Measurements from ENCODE around the gene MRFAP1. TPM values are rescaled to one million over a fixed set of nuclear protein-coding genes. Genes with fewer than 3 reads are reported as not detected.

The MRFAP1 gene
- total and polyA plus RNA-seq, 7 donors: 196 to 261 (median 226) TPM

DNA sequence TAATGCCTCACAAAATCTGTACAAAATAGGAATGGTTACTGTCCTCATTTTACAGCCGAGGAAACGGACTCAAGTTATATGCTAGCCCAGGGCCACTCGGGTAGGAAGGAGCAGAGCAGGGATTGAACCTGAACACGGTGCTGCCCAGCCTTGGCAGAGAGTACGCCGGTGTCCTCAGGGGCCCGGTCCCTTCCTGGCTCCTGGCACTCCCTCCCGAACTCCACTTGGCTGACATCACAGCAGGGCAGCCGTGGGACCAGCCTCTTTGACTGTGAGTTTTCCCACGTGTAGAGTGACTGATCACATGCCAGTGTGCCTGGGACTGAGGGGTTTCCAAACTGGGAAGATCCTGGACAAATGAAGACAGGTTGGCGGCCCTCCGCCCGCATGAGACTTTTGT lies 41.8 kb upstream of the MRFAP1 start:
- WGBS, 2 donors: 89 to 91% methylated on average over 13 of the region's 13 CpGs

DNA sequence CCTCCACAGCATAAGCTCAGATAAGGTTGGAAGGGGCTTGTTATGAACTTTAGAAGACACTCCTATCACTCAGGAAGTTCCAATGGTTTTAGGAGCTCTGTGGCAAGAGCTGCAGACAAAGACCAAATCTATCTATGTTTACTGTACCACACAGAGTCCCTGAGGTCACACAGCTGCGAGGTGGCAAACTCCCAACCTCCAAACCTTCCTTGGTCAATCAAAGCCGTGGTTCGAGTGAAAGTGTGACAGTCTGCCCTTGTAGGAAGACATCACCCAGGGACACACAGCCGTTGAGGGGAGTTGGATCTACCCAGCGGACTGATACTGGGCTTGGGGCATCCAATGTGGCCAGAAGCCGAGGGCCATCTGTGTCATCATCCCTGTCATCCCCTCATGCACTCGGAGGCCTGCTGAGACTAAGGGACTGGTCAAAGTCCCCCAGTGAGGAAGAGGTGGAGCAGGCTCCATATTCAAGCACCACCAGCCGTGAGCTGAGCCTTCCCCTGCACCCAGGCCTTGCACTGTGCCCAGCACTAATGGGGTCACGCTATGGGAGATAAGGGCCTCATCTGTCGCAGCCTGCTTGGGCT lies 38.7 kb upstream of the MRFAP1 start:
- no peaks in the 10 kb centered on the region for H3K4me1 ChIP-seq
- no peaks in the 10 kb centered on the region for H3K27me3 ChIP-seq
- H3K27ac ChIP-seq: no peak overlapping the region
- H3K4me3 ChIP-seq: no peak overlapping the region
- WGBS, 2 donors: 93 to 94% methylated on average over 10 of the region's 10 CpGs
- DNase-seq: no peak
- H3K9me3 ChIP-seq: peaks cover 0 to 5% (median 3%) of the 10 kb centered on the region in 4 donors
- TF ChIP-seq POLR2A (IDR thresholded peaks at IDR 0.05) (no peak), EP300 (IDR thresholded peaks at IDR 0.05) (no peak), POLR2AphosphoS5 (IDR thresholded peaks at IDR 0.05) (no peak)
- TF ChIP-seq, protein P1, sequence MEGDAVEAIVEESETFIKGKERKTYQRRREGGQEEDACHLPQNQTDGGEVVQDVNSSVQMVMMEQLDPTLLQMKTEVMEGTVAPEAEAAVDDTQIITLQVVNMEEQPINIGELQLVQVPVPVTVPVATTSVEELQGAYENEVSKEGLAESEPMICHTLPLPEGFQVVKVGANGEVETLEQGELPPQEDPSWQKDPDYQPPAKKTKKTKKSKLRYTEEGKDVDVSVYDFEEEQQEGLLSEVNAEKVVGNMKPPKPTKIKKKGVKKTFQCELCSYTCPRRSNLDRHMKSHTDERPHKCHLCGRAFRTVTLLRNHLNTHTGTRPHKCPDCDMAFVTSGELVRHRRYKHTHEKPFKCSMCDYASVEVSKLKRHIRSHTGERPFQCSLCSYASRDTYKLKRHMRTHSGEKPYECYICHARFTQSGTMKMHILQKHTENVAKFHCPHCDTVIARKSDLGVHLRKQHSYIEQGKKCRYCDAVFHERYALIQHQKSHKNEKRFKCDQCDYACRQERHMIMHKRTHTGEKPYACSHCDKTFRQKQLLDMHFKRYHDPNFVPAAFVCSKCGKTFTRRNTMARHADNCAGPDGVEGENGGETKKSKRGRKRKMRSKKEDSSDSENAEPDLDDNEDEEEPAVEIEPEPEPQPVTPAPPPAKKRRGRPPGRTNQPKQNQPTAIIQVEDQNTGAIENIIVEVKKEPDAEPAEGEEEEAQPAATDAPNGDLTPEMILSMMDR (IDR thresholded peaks at IDR 0.05): no peak
- intact Hi-C loops (cut with DNase I): no loop called here
- H3K36me3 ChIP-seq: peaks cover 9 to 80% (median 34%) of the 10 kb centered on the region in 4 donors

More for the DNA sequence above, 41.8 kb upstream of the MRFAP1 start:
- Histone ChIP-seq H3K4me1 (no peaks in the 10 kb centered on the region), H3K4me3 (no peak overlapping the region), H3K27me3 (no peaks in the 10 kb centered on the region), H3K36me3 (peaks cover 0 to 72% (median 18%) of the 10 kb centered on the region in 4 donors), H3K9me3 (no peaks in the 10 kb centered on the region), H3K27ac (no peak overlapping the region)
- intact Hi-C loops (cut with DNase I): no loop called here
- DNase-seq: no peak
- TF ChIP-seq POLR2AphosphoS5 (IDR thresholded peaks at IDR 0.05): no peak
- TF ChIP-seq EP300 (IDR thresholded peaks at IDR 0.05): no peak
- no peak for TF ChIP-seq POLR2A (IDR thresholded peaks at IDR 0.05)
- TF ChIP-seq, protein P1 (IDR thresholded peaks at IDR 0.05): no peak

DNA sequence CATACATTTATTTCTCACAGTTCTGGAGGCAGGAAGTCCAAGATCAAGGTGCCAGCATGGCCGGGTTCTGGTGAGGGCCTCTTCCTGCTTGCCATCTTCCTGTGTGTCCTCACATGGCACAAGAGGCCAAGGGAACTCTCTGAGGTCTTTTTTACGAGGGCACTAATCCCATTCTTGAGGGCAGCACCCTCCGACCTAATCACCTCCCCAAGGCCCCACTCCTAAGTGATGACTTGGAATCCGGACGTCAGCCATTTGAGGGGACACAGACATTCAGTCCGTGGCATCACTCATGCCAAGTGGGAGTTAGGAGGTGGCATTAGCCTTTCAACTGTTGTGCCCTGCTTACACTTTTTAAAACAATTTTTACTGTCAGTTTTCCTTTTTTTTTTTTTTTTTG lies 38.2 kb upstream of the MRFAP1 start:
- Histone ChIP-seq H3K36me3 (peaks cover 9 to 81% (median 35%) of the 10 kb centered on the region in 4 donors), H3K27me3 (no peaks in the 10 kb centered on the region)
- WGBS, 2 donors: 95% methylated on average over 6 of the region's 6 CpGs

DNA sequence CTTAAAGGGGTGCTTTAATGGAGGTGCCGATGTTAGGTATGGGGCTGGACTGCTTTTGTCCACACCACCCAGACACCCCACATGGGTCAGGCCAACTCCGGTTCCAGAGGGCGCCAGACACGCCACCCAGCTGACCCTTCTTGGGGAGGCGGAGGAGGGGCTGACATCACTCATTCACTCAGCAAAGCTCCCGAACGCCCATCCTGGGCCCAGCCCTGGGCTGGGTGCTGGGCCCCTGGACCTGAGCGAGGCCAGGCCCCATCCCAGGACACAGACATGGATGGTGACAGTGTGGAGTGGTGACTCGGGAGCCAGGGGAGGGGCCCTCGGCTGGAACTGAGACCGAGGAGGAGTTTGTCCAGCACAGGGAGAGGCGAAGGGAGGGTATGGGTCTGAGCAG lies 37.4 kb upstream of the MRFAP1 start:
- H3K9me3 ChIP-seq: peaks cover 0 to 5% (median 3%) of the 10 kb centered on the region in 4 donors
- intact Hi-C loops (cut with DNase I): no loop called here
- DNase-seq: no peak
- H3K27me3 ChIP-seq: no peaks in the 10 kb centered on the region
- no peaks in the 10 kb centered on the region for H3K4me1 ChIP-seq
- TF ChIP-seq POLR2A (IDR thresholded peaks at IDR 0.05): no peak
- TF ChIP-seq EP300 (IDR thresholded peaks at IDR 0.05): no peak
- TF ChIP-seq POLR2AphosphoS5 (IDR thresholded peaks at IDR 0.05): no peak
- TF ChIP-seq, protein P1 (IDR thresholded peaks at IDR 0.05): no peak
- H3K4me3 ChIP-seq: no peak overlapping the region
- H3K36me3 ChIP-seq: peaks cover 9 to 81% (median 29%) of the 10 kb centered on the region in 4 donors
- no peak overlapping the region for H3K27ac ChIP-seq
- WGBS, 2 donors: 92 to 94% methylated on average over 12 of the region's 12 CpGs

More for the DNA sequence above, 38.2 kb upstream of the MRFAP1 start:
- Histone ChIP-seq H3K4me3 (no peak overlapping the region), H3K27ac (no peak overlapping the region), H3K4me1 (no peaks in the 10 kb centered on the region), H3K9me3 (peaks cover 0 to 5% (median 3%) of the 10 kb centered on the region in 4 donors)
- TF ChIP-seq POLR2A (IDR thresholded peaks at IDR 0.05) (no peak), POLR2AphosphoS5 (IDR thresholded peaks at IDR 0.05) (no peak), EP300 (IDR thresholded peaks at IDR 0.05) (no peak)
- TF ChIP-seq, protein P1 (IDR thresholded peaks at IDR 0.05): no peak
- no peak for DNase-seq
- intact Hi-C loops (cut with DNase I): no loop called here

Data from sigmoid colon (tissue), 7 donors.